Esophagus muscularis mucosa (tissue), 4 donors: ENCODE measurements around the gene RBP7. TPM values are rescaled to one million over a fixed set of nuclear protein-coding genes. Genes with fewer than 3 reads are reported as not detected.
"Not testable (repeated sequence)": the region's sequence is repeated elsewhere in the genome, so short reads cannot be mapped to it uniquely, and the experiment has no call there.

Experiments used
- DNase-seq: peaks from one replicate; pipeline ENCODE4 v3.0.0-alpha.2; 2017; ENCODE audit errors: extremely low spot score
- H3K27ac ChIP-seq, 4 donors: fragments of 200-600 bp; sonication (generic); replicated peaks in 1 of 4; 1 replicate in 3 of 4; 2 replicates in 1 of 4; pipeline ENCODE4 v1.5.1; 2016 to 2019; ENCODE audit warnings: mild to moderate bottlenecking in 1 of 4
- H3K27me3 ChIP-seq, 4 donors: fragments of 200-600 bp; sonication (generic); one replicate each; pipeline versions ENCODE4 v1.5.1 to v1.6.0; 2016 to 2019
- H3K36me3 ChIP-seq, 4 donors: fragments of 200-600 bp; sonication (generic); one replicate each; pipeline ENCODE4 v1.5.1; 2016 to 2019
- H3K4me1 ChIP-seq, 4 donors: fragments of 200-600 bp; sonication (generic); one replicate each; pipeline ENCODE4 v1.5.1; 2016 to 2019
- H3K4me3 ChIP-seq, 4 donors: fragments of 200-600 bp; sonication (generic); 1 replicate in 2 of 4; 2 replicates in 2 of 4; pipeline ENCODE4 v1.5.1; 2016 to 2019; ENCODE audit warnings: mild to moderate bottlenecking in 4 of 4, moderate library complexity in 1 of 4
- H3K9me3 ChIP-seq, 4 donors: fragments of 200-600 bp; sonication (generic); 1 replicate in 3 of 4; 2 replicates in 1 of 4; pipeline ENCODE4 v1.5.1; 2016 to 2019
- EP300 ChIP-seq: sonication (generic); formaldehyde crosslinking; IDR thresholded peaks from one replicate; pipeline ENCODE4 v1.6.1; 2017; ENCODE audit warnings: antibody characterized with exemption
- POLR2A ChIP-seq: fragments of 450-650 bp; IDR thresholded peaks from one replicate; pipeline ENCODE4 v1.6.1; 2017; ENCODE audit warnings: antibody characterized with exemption, moderate library complexity, mild to moderate bottlenecking, low read depth
- POLR2AphosphoS5 ChIP-seq, 2 donors: sonication (generic); formaldehyde crosslinking; IDR thresholded peaks; one replicate each; pipeline ENCODE4 v1.6.1; 2017; ENCODE audit warnings: antibody characterized with exemption in 2 of 2
- WGBS: methylation state at CpG from one replicate; pipeline ENCODE4 v1.1.5; 2018; 5-methylcytosine and 5-hydroxymethylcytosine counted together
- intact Hi-C: fragments of 100-400 bp; cut with DNase I; formaldehyde crosslinking; loops from one replicate; pipeline ENCODE4 v1.15.1; 2023
- total RNA-seq, 4 donors: library from RNA; depleted of rRNA; stranded (reverse); fragments of >200 nt; gene quantifications; one replicate each; pipeline versions ENCODE4 v1.1.0 to v1.2.1, GENCODE V29; 2016
- TF ChIP-seq, protein P1 (sequence below), 3 experiments: fragments of 200-600 bp in 2 of 3; fragments of 450-650 bp in 1 of 3; sonication (generic) in 2 of 3; IDR thresholded peaks; one replicate each; pipeline ENCODE4 v1.5.1; 2017 to 2019; ENCODE audit warnings: antibody characterized with exemption in 3 of 3, mild to moderate bottlenecking in 2 of 3, moderate library complexity in 1 of 3

Gene RBP7
- total RNA-seq, 4 donors from 2014 or later, result 5.4 to 30.2 (median 18.1) TPM

DNA sequence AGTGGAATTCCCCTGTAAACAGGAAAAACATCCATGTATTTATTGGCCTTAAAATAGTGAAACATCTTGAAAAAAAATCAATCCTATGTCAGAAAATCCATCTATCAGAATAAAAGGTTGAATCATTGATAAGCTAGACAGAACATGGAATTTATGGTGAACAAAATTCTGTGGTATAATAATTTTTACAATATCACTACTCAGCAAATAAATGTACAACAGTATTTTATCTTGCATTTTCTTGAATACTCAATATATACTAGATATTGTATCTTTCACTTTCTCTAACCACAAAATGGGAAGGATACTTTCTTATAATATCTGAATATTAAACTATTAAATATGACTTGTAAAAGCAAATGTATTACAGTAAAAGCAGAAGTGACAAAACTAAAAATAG, 30.0 kb downstream of the RBP7 start:
- intact Hi-C loops, result no loop called here
- H3K27me3 ChIP-seq, result no peaks in the 10 kb centered on the region
- no peak overlapping the region for H3K4me3 ChIP-seq
- H3K4me1 ChIP-seq, result peaks cover 1 to 7% (median 5%) of the 10 kb centered on the region in 4 donors
- no peak for DNase-seq
- H3K9me3 ChIP-seq, result no peaks in the 10 kb centered on the region
- no peaks in the 10 kb centered on the region for H3K36me3 ChIP-seq
- H3K27ac ChIP-seq, result no peak overlapping the region
- TF ChIP-seq, protein P1, sequence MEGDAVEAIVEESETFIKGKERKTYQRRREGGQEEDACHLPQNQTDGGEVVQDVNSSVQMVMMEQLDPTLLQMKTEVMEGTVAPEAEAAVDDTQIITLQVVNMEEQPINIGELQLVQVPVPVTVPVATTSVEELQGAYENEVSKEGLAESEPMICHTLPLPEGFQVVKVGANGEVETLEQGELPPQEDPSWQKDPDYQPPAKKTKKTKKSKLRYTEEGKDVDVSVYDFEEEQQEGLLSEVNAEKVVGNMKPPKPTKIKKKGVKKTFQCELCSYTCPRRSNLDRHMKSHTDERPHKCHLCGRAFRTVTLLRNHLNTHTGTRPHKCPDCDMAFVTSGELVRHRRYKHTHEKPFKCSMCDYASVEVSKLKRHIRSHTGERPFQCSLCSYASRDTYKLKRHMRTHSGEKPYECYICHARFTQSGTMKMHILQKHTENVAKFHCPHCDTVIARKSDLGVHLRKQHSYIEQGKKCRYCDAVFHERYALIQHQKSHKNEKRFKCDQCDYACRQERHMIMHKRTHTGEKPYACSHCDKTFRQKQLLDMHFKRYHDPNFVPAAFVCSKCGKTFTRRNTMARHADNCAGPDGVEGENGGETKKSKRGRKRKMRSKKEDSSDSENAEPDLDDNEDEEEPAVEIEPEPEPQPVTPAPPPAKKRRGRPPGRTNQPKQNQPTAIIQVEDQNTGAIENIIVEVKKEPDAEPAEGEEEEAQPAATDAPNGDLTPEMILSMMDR (IDR thresholded peaks at IDR 0.05), result no peak
- TF ChIP-seq POLR2AphosphoS5 (IDR thresholded peaks at IDR 0.05) (no peak), POLR2A (no peak)

DNA sequence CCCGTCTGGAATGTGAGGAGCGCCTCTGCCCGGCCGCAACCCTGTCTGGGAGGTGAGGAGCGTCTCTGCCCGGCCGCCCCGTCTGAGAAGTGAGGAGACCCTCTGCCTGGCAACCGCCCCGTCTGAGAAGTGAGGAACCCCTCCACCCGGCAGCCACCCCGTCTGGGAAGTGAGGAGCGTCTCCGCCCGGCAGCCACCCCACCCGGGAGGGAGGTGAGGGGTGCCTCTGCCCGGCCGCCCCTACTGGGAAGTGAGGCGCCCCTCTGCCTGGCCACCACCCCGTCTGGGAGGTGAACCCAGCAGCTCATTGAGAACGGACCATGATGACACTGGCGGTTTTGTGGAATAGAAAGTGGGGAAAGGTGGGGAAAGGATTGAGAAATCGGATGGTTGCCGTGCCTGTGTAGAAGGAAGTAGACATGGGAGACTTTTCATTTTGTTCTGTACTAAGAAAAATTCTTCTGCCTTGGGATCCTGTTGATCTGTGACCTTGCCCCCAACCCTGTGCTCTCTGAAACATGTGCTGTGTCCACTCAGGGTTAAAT, 32.0 kb downstream of the RBP7 start:
- H3K4me3 ChIP-seq, H3K36me3 ChIP-seq, DNase-seq, H3K27ac ChIP-seq, H3K27me3 ChIP-seq, intact Hi-C loops, H3K9me3 ChIP-seq: not testable (repeated sequence)
- WGBS, result 73% methylated on average over 14 of the region's 24 CpGs
- H3K4me1 ChIP-seq, result peaks cover 12 to 13% (median 13%) of the 10 kb centered on the region in 4 donors

DNA sequence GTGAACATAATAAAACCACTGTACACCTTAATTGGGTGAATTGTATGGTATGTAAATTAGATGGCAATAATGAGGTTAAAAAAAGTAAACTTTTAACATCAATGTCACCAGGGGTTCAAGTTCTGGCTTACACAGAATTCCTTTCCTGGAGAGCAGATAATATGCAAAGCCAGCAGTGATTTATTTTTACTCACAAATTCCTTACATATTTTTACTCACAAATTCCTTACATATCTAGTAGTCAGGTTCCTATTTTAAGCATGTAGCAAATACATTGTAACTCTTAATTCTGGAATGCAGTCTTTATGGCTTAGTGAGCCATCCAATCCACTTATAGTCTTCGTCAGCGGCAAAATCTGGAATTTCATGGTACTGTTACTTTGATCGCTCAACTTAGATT, 34.4 kb downstream of the RBP7 start:
- no peak for DNase-seq
- intact Hi-C loops, result loop anchor here (5.0 kb wide), 2 partner anchors 76 to 131 kb away; no protein-coding TSS in a partner anchor
- H3K27ac ChIP-seq, result no peak overlapping the region
- H3K9me3 ChIP-seq, result no peaks in the 10 kb centered on the region
- peaks cover 0 to 3% (median under 1%) of the 10 kb centered on the region in 4 donors for H3K36me3 ChIP-seq
- TF ChIP-seq POLR2AphosphoS5 (IDR thresholded peaks at IDR 0.05), result no peak
- TF ChIP-seq, protein P1 (IDR thresholded peaks at IDR 0.05), result no peak
- TF ChIP-seq POLR2A, result no peak
- peaks cover 19 to 37% (median 32%) of the 10 kb centered on the region in 4 donors for H3K4me1 ChIP-seq
- no peak overlapping the region for H3K4me3 ChIP-seq
- no peaks in the 10 kb centered on the region for H3K27me3 ChIP-seq
- 82% methylated on average over 3 of the region's 3 CpGs for WGBS

DNA sequence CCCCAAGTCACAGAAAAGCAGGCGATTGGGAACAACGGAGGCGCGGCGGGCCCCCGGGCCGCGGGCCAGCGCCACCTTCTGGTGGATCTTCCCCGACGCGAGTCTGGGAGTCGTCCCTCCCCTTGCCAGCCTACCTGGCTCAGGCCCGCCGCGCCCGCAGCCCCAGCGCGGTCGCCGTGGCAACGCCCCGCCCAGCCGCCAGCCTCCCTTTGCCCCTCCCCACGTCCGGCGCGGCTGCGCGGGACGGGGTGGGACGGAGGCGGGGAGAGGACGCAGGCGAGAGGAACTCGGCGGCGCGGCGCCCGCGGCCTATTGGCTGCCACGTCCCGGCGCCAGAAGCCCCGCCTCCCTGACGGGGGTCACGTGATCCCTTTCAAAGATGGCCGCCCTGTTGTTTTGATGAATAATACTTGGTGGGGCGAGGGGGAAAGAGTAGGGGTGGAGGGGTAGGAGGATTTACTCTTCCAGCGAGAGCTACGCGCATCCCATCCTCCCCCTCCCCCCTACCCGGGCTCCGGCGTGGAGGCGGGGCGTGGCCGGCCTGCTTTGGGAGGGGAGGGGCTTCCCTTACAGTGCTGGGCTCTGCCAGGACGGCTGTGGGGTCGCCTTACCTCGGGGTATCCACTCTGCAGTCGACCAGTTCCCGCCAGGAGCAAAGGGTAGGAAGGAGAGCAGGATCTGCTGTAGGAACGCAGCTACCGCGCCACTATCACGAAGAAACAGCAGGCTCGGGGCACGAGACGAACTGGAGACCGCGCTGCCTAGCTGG, 35.7 kb downstream of the RBP7 start, which contains the start of gene UBE4B:
UBE4B (plus strand) TSS at position 369 of the 769 bp plus-strand sequence. CDS start 713 bp downstream, outside the sequence.
- Histone ChIP-seq H3K4me1 (peaks cover 19 to 48% (median 41%) of the 10 kb centered on the region in 4 donors), H3K36me3 (peaks cover 0 to 16% (median 13%) of the 10 kb centered on the region in 4 donors), H3K9me3 (no peaks in the 10 kb centered on the region), H3K27ac (peak within 1 kb of the TSS; percentile 94 to 98 (median 96)), H3K4me3 (peak within 1 kb of the TSS; percentile 82 to 99 (median 85)), H3K27me3 (no peaks in the 10 kb centered on the region)
- DNase-seq, result peak; percentile 100
- TF ChIP-seq, protein P1 (IDR thresholded peaks at IDR 0.05), result peak; percentile 86 to 89 (median 86)
- peak; percentile 68 to 84 for TF ChIP-seq POLR2AphosphoS5 (IDR thresholded peaks at IDR 0.05)
- TF ChIP-seq POLR2A, result no peak
- WGBS, result under 1% methylated on average over 15 of the region's 73 CpGs
- intact Hi-C loops, result loop anchor here (2.0 to 5.0 kb wide), 3 partner anchors 75 to 130 kb away; no protein-coding TSS in a partner anchor

DNA sequence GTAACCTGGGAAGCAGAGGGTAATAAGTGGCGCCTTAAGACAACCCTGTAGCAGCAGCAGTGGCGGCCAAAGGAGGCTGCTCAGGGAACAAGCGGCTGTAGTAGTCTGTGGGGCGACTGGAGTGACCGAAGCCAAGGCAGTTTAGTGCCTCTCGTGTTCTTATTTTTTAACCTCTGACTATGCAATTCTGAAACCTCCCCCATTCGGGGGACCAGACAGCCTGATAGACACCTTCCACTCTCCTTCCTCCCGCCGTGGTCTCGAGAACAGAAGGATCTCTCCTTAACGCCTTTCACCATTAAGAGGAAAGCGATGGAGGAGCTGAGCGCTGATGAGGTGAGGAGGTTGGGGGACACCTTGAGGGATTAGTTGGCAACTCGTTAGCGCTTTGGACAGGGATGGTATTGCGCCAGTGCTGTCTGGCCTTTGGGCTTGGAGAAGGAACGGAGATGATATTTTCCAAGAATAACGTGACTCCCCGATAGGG, 36.4 kb downstream of the RBP7 start:
- DNase-seq, result peak; percentile 92
- Histone ChIP-seq H3K27ac (peak overlapping the region; percentile 94 to 98 (median 96)), H3K9me3 (no peaks in the 10 kb centered on the region), H3K4me1 (peaks cover 19 to 53% (median 43%) of the 10 kb centered on the region in 4 donors), H3K27me3 (no peaks in the 10 kb centered on the region), H3K36me3 (peaks cover 0 to 22% (median 18%) of the 10 kb centered on the region in 4 donors), H3K4me3 (peak overlapping the region; percentile 82 to 99 (median 85))
- intact Hi-C loops, result loop anchor here (2.0 to 5.0 kb wide), 3 partner anchors 74 to 129 kb away; no protein-coding TSS in a partner anchor
- TF ChIP-seq, protein P1 (IDR thresholded peaks at IDR 0.05), result peak in 1 of 3 experiments; percentile 4
- TF ChIP-seq POLR2AphosphoS5 (IDR thresholded peaks at IDR 0.05) (peak in 1 of 2 donors; percentile 15), EP300 (no peak)
- WGBS, result 1% methylated on average over 18 of the region's 19 CpGs
